Transverse colon (tissue), 3 donors: ENCODE measurements around the gene TRPV3.

Experiments
- POLR2A ChIP-seq: fragments of 450-650 bp; IDR thresholded peaks from one replicate; pipeline ENCODE4 v1.6.1; 2016; ENCODE audit warnings: antibody characterized with exemption, mild to moderate bottlenecking, moderate library complexity
- TF ChIP-seq, protein P1 (sequence below), 5 experiments: fragments of 200-600 bp in 3 of 5; fragments of 450-650 bp in 2 of 5; sonication (generic) in 3 of 5; IDR thresholded peaks; 1 replicate in 2 of 5; 2 replicates in 3 of 5; pipeline ENCODE4 v1.5.1; 2016 to 2017; ENCODE audit warnings: antibody characterized with exemption in 5 of 5, inconsistent platforms in 3 of 5, mild to moderate bottlenecking in 2 of 5, moderate library complexity in 1 of 5

DNA sequence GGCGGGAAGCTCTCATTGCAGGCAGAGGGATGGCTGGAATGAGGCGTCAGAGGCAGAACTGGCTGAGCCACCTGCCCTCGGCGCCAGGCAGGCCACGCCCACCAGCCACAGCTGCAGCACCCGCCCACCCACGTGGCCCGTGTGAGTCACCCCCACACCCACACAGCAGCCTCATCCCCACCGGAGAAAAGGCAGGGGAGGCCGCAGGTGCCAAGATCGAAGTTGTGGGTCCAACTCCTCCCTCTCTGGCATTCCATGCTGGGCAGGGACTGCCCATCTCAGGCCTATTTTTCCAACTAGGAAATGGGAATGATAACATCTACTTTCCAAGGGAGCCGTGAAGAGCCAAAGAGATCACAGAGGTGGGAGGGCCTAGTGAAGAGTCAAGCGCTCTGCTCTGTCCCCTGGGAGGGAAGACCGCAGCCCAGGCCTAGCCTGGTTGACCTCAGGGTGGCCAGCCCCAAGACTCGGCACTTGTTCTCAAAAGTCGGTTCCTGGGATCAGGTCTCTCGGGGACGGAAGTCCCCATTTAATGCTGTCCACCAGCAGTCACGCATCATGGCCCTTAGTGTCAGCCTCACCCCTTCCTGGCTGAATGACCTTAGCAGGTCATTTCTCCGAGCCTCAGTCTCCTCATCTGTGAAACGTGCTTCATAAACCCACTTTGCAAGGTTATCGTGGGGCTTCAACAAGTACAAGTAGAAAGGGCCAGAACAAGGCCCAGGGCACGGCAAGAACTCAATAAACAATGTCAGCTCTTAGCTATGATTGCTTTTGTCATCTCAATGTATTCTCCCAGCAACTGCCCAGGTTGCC is at the start of gene TRPV3:
- TF ChIP-seq, protein P1, sequence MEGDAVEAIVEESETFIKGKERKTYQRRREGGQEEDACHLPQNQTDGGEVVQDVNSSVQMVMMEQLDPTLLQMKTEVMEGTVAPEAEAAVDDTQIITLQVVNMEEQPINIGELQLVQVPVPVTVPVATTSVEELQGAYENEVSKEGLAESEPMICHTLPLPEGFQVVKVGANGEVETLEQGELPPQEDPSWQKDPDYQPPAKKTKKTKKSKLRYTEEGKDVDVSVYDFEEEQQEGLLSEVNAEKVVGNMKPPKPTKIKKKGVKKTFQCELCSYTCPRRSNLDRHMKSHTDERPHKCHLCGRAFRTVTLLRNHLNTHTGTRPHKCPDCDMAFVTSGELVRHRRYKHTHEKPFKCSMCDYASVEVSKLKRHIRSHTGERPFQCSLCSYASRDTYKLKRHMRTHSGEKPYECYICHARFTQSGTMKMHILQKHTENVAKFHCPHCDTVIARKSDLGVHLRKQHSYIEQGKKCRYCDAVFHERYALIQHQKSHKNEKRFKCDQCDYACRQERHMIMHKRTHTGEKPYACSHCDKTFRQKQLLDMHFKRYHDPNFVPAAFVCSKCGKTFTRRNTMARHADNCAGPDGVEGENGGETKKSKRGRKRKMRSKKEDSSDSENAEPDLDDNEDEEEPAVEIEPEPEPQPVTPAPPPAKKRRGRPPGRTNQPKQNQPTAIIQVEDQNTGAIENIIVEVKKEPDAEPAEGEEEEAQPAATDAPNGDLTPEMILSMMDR (IDR thresholded peaks at IDR 0.05): no peak
- TF ChIP-seq POLR2A: no peak
